HG02884 (cell line): Measurements from ENCODE around the gene IL24.

ENCODE experiments used
- ATAC-seq: cut with Tn5 transposase; IDR thresholded peaks from one replicate; pipeline ENCODE4 v1.9.1; 2021; ENCODE audit warnings: mild to moderate bottlenecking, moderate library complexity; ENCODE audit not compliant: unreplicated experiment

IL24 gene

DNA sequence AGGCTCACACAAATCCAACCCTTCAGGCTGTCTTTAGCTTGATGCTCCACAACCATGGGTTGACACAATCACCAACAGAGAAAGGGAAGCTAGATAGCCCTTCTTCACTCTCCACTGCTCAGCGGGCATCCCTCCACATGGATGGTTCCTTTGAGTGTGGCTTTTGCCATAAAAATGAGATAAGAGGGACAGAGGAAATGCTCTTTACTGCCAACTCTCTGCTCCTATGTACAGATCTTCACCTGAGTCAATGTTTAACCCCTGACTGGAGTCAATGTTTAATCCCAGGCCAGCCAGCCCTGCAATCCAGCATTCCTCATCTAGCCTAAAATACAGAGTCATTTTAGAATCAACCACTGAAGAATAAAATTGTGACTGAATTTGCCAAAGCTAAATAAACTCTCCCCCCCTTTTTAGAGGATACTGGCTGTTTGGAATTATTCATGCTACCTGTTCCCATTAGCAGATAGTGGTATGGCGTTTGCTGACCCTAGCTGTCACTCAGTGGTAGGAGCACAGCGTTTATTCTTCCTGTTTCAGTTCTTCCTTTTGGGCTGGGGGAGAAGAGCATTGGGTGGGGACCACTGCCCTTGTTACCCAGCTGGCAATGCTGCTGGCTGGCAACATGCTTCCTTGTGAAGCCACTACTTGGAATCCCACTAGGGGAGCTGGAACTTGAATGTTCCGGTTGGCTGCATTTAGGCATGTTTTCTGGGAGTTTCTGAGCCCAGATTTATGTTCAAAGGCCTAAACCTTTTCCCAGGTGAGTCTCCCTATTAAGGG lies 54.3 kb downstream of the IL24 start:
- no peak for ATAC-seq

DNA sequence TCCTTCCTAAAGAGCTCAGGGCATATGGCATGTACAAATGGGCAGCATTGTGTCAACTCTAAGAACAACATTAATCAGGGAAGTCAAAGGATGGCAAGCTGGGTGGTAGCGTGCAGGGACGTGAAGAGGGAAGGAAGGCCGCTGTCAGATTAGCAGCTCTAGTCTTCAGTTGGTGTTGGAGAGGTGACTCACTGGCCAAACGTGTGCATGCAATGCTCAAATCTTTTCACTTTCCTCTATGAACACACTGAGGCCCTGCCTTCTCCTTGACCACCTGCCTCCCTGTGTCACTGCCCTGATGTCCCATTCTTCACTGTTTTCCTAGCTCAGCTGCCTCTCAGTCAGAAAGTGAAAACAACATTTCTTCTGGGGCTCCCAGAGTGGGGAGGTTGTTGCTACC lies 54.9 kb downstream of the IL24 start:
- ATAC-seq, result no peak

DNA sequence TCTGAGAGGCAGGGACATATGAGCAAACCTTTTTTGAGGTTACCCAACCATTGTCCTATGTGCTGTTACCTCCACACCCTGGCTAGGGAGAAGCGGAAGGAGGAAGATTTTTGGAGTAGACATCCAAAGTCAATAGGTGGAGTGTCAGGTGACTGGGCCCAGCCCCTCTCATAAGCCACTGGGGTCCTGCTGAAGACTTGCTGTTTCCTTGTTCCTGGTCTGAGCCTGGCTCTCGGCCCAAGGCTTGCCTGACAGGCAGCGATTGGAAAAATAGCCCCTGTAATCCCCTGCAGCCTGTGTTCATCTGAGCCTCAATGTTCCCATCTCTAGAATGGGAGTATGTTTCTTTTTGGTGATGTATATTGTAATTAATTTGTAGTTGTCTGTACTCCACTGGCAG lies 55.9 kb downstream of the IL24 start:
- ATAC-seq, result no peak

DNA sequence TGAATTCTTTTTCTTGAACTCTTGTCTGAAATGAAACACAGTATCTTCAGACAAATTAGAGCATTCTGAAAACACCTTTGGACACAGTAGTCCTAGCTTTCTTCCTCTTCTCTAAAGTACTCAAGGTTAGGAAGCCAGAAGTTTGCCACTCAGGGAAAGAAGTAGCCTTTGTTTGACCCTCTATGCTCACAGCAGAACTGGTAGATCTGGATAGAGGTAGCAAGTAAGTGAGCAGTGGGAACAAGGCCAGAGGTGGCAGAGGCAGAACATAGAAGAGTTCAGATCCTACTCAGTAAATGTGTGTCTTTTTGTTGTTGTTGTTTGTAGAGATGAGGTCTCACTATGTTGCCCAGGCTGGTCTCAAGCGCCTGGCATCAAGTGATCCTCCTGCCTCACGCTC lies 56.4 kb downstream of the IL24 start:
- ATAC-seq, result no peak
